ACHN (cell line): ENCODE results near the gene PKD2L2.

Experiments used
- DNase-seq: peaks from one replicate; pipeline ENCODE4 v3.0.0-alpha.2; 2015
- in situ Hi-C: cut with HindIII; loops from 2 replicates; pipeline ENCODE4 v1.10.0; 2017; ENCODE audit warnings: low sequenced_read_pairs, low pct_ligation_motif_present, low pct_unique_long_range_greater_than_20kb

The PKD2L2 gene

GRCh38 chr5:137876101-137876500 is 13.2 kb upstream of the PKD2L2 start:
- in situ Hi-C loops: no loop called here
- no peak for DNase-seq

- no peak for DNase-seq
- in situ Hi-C loops: no loop called here
These were observed 8.9 kb upstream of the PKD2L2 start for GRCh38 chr5:137880313-137880712.

- in situ Hi-C loops: no loop called here
- DNase-seq: no peak
These were observed 1.4 kb upstream of the PKD2L2 start for GRCh38 chr5:137887831-137888230.

GRCh38 chr5:137888466-137888862 is 793 bp upstream of the PKD2L2 start:
- in situ Hi-C loops: no loop called here
- DNase-seq: no peak

- no peak for DNase-seq
- in situ Hi-C loops: no loop called here
These were observed 1.6 kb downstream of the PKD2L2 start for GRCh38 chr5:137890845-137891244.

- DNase-seq: no peak
- in situ Hi-C loops: no loop called here
These were observed 2.6 kb downstream of the PKD2L2 start for GRCh38 chr5:137891849-137892248.

- in situ Hi-C loops: no loop called here
- DNase-seq: no peak
These were observed 5.3 kb downstream of the PKD2L2 start for GRCh38 chr5:137894586-137894985.

- DNase-seq: no peak
- in situ Hi-C loops: no loop called here
These were observed 7.3 kb downstream of the PKD2L2 start for GRCh38 chr5:137896560-137896959.

- in situ Hi-C loops: no loop called here
- DNase-seq: no peak
These were observed 10.2 kb downstream of the PKD2L2 start for GRCh38 chr5:137899493-137899892.

- no peak for DNase-seq
- in situ Hi-C loops: no loop called here
These were observed 12.0 kb downstream of the PKD2L2 start for GRCh38 chr5:137901011-137901817.

GRCh38 chr5:137902408-137903133 is 13.3 kb downstream of the PKD2L2 start:
- in situ Hi-C loops: no loop called here
- no peak for DNase-seq

GRCh38 chr5:137914758-137915157 is 25.5 kb downstream of the PKD2L2 start:
- in situ Hi-C loops: no loop called here
- no peak for DNase-seq

GRCh38 chr5:137916923-137917322 is 27.7 kb downstream of the PKD2L2 start:
- in situ Hi-C loops: no loop called here
- no peak for DNase-seq

- DNase-seq: no peak
- in situ Hi-C loops: no loop called here
These were observed 32.7 kb downstream of the PKD2L2 start for GRCh38 chr5:137921931-137922330.

GRCh38 chr5:137923856-137924255 is 34.6 kb downstream of the PKD2L2 start:
- in situ Hi-C loops: no loop called here
- no peak for DNase-seq

- DNase-seq: no peak
- in situ Hi-C loops: no loop called here
These were observed 43.5 kb downstream of the PKD2L2 start for GRCh38 chr5:137932800-137933199.

GRCh38 chr5:137933491-137933911 is 44.2 kb downstream of the PKD2L2 start:
- DNase-seq: no peak
- in situ Hi-C loops: no loop called here

GRCh38 chr5:137935190-137935589 is 45.9 kb downstream of the PKD2L2 start:
- no peak for DNase-seq
- in situ Hi-C loops: no loop called here

GRCh38 chr5:137935694-137936093 is 46.4 kb downstream of the PKD2L2 start:
- DNase-seq: no peak
- in situ Hi-C loops: no loop called here
